Mesangial cell (primary cell): ENCODE measurements around the gene PSMF1. TPM values are rescaled to one million over a fixed set of nuclear protein-coding genes. Genes with fewer than 3 reads are reported as not detected.

Source experiments
- total RNA-seq: library from RNA; depleted of rRNA; stranded (reverse); fragments of >200 nt; gene quantifications from 2 replicates; pipeline ENCODE4 v1.2.3, GENCODE V29; 2015

PSMF1 gene
- 73.0 and 147 TPM in 2 replicates for total RNA-seq

GRCh38 chr20:1118336-1119127 lies at the start of gene PSMF1:
TSS of gene PSMF1 (plus strand) at chr20:1118602. CDS start at chr20:1118774, 172 bp downstream.

GRCh38 chr20:1184638-1185315 lies 66.4 kb downstream of the PSMF1 start, which contains the start of gene TMEM74B:
TSS of gene TMEM74B (minus strand) at chr20:1184981. CDS start at chr20:1183801, 1,180 bp downstream.

GRCh38 chr20:1202762-1203504 lies 84.5 kb downstream of the PSMF1 start, which contains the start of gene C20orf202:
TSS of gene C20orf202 (plus strand) at chr20:1203454. CDS start at chr20:1203586, 132 bp downstream.

Other genes with a start within 250 kb of the PSMF1 start
- gene ANGPT4, start 202.3 kb upstream of the PSMF1 start, total RNA-seq, result not detected in 2 replicates
- 0.13 and 0.16 TPM in 2 replicates for gene RSPO4, start 116.3 kb upstream of the PSMF1 start, total RNA-seq
- not detected in 2 replicates for gene TMEM74B, start 66.4 kb downstream of the PSMF1 start, total RNA-seq
- gene C20orf202, start 84.9 kb downstream of the PSMF1 start, total RNA-seq, result 0.13 TPM in 1 of 2 replicates, not detected in the other
- gene RAD21L1, start 107.4 kb downstream of the PSMF1 start, total RNA-seq, result not detected in 2 replicates
- 6.8 and 8.6 TPM in 2 replicates for gene SNPH, start 147.7 kb downstream of the PSMF1 start, total RNA-seq
- 0.65 and 2.3 TPM in 2 replicates for gene SDCBP2, start 210.5 kb downstream of the PSMF1 start, total RNA-seq